Aortic smooth muscle cell (primary cell): ENCODE results near the gene DSC2. TPM values are rescaled to one million over a fixed set of nuclear protein-coding genes. Genes with fewer than 3 reads are reported as not detected.

Experiments
- total RNA-seq: library from RNA; depleted of rRNA; stranded (reverse); fragments of >200 nt; gene quantifications from 2 replicates; pipeline ENCODE4 v1.2.3, GENCODE V29; 2014

DSC2 gene
- total RNA-seq = under 0.01 TPM in 1 of 2 replicates, not detected in the other

GRCh38 chr18:31102025-31102684 lies at the start of gene DSC2:
Gene DSC2 (minus strand): TSS chr18:31102421. CDS start chr18:31101971, 450 bp downstream.

GRCh38 chr18:31042406-31043181 lies 59.6 kb downstream of the DSC2 start, which contains the start of gene DSC3:
Gene DSC3 (minus strand): TSS chr18:31042742. CDS start chr18:31042660, 82 bp downstream.

Other genes starting within 250 kb of the DSC2 start
- gene DSC3, start 59.7 kb downstream of the DSC2 start, total RNA-seq = under 0.01 and 0.12 TPM in 2 replicates
- not detected in 2 replicates for gene DSC1, start 60.4 kb upstream of the DSC2 start, total RNA-seq
- gene DSG1, start 215.7 kb upstream of the DSC2 start, total RNA-seq = not detected in 2 replicates